MCF 10A (cell line): ENCODE results near the gene MAD1L1. TPM values are rescaled to one million over a fixed set of nuclear protein-coding genes. Genes with fewer than 3 reads are reported as not detected.

Experiments
- BruUV-seq: library from RNA; stranded (reverse); fragments of 400-500 nt; replicated peaks from 2 replicates; lab custom pipeline; 2021; lab: Mats Ljungman, UMichigan
- CTCF ChIA-PET: fragments of 300-600 bp; sonication (Branson Sonifier 250); formaldehyde crosslinking; extraction: SDS; loops from one replicate; lab custom pipeline; 2021; ENCODE audit warnings: antibody characterized with exemption, inconsistent platforms; lab: Yijun Ruan, JAX
- POLR2A ChIA-PET: fragments of 300-600, 350-650 bp; sonication (Branson Sonifier 250); formaldehyde crosslinking; extraction: SDS; loops from one replicate; lab custom pipeline; 2020; ENCODE audit warnings: antibody characterized with exemption, inconsistent platforms; lab: Yijun Ruan, JAX
- DNase-seq: peaks from one replicate; pipeline ENCODE4 v3.0.0-alpha.2; 2018; ENCODE audit not compliant: unreplicated experiment
- H3K27ac Mint-ChIP-seq: one replicate; pipeline ENCODE4 v1.8.0; 2022; ENCODE audit warnings: mild to moderate bottlenecking, low read depth, mixed read lengths; ENCODE audit not compliant: unreplicated experiment
- H3K27me3 Mint-ChIP-seq: one replicate; pipeline ENCODE4 v1.8.0; 2022; ENCODE audit warnings: mixed read lengths; ENCODE audit not compliant: insufficient read depth, unreplicated experiment
- H3K36me3 Mint-ChIP-seq: one replicate; pipeline ENCODE4 v1.8.0; 2022; ENCODE audit warnings: mild to moderate bottlenecking, moderate library complexity, mixed read lengths; ENCODE audit not compliant: insufficient read depth, unreplicated experiment
- H3K4me1 Mint-ChIP-seq: one replicate; pipeline ENCODE4 v1.8.0; 2022; ENCODE audit warnings: mixed read lengths; ENCODE audit not compliant: insufficient read depth, unreplicated experiment
- H3K4me3 Mint-ChIP-seq: one replicate; pipeline ENCODE4 v1.8.0; 2022; ENCODE audit warnings: mild to moderate bottlenecking, moderate library complexity, mixed read lengths; ENCODE audit not compliant: unreplicated experiment
- H3K9me3 Mint-ChIP-seq: one replicate; pipeline ENCODE4 v1.8.0; 2022; ENCODE audit warnings: mixed read lengths; ENCODE audit not compliant: unreplicated experiment
- intact Hi-C: fragments of 100-400 bp; cut with micrococcal nuclease; formaldehyde crosslinking; loops from 2 replicates; pipeline ENCODE4 v1.14.1; 2022
- total RNA-seq: library from RNA; stranded (reverse); gene quantifications from 2 replicates; pipeline ENCODE4 v1.2.3, GENCODE V29; 2022
- TF ChIP-seq, protein P1 (sequence below): fragments of 200-600 bp; IDR thresholded peaks from one replicate; pipeline ENCODE4 v1.8.0; 2022; ENCODE audit warnings: antibody characterized with exemption, mild to moderate bottlenecking; ENCODE audit not compliant: unreplicated experiment

Gene MAD1L1
- total RNA-seq, 1 experiment from 2014 or later: 25.2 TPM

DNA sequence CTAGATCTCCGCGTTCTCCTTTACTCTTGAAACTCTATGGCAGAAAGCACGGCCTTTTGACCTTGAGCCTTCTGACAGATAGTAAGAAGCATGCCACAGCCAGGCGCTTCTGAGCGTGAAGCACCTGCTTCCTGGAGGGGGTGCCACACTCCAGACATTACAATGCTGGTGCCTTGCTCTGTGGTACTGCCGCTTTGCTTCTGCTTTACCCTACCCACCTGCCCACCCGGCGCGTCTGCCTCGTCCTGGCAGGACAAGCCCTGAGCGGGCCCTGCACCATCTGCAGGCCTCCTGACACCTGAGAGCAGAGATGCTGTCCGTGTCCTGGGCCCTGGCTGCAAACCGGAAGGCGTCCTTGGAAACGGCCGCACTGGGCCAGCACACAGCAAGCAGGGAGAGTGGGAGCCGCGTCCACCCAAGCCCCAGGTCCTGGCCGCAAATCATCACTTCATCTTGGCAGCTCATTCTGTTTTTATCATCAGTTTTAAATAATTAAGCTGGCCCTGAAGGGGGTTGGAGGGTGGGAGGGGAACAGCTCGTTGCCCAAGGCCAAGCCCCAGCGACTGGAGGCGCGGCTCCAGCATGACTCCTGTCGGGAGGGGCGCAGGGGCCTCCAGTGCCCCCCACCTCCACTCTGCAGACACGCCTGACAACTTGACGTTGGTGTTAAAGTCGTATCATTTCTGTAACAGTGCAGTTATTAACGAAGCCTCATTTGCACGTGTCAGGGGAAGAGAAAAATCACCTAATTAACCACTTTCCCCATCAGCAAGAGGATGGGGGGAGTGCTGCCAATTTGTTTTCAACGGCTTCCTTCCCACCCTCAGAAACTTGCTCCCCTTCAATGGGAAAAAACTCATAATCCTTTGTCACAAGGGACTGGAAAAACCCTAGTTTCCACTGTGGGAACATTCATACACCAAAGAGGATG is 132.2 kb downstream of the MAD1L1 start:
- POLR2A ChIA-PET: no interaction called here
- no TSS peak for BruUV-seq
- Mint-ChIP-seq H3K4me3 (no peak overlapping the region), H3K27me3 (no peaks in the 10 kb centered on the region), H3K36me3 (no peaks in the 10 kb centered on the region), H3K4me1 (no peaks in the 10 kb centered on the region), H3K27ac (no peak overlapping the region), H3K9me3 (no peaks in the 10 kb centered on the region)
- DNase-seq: no peak
- TF ChIP-seq, protein P1, sequence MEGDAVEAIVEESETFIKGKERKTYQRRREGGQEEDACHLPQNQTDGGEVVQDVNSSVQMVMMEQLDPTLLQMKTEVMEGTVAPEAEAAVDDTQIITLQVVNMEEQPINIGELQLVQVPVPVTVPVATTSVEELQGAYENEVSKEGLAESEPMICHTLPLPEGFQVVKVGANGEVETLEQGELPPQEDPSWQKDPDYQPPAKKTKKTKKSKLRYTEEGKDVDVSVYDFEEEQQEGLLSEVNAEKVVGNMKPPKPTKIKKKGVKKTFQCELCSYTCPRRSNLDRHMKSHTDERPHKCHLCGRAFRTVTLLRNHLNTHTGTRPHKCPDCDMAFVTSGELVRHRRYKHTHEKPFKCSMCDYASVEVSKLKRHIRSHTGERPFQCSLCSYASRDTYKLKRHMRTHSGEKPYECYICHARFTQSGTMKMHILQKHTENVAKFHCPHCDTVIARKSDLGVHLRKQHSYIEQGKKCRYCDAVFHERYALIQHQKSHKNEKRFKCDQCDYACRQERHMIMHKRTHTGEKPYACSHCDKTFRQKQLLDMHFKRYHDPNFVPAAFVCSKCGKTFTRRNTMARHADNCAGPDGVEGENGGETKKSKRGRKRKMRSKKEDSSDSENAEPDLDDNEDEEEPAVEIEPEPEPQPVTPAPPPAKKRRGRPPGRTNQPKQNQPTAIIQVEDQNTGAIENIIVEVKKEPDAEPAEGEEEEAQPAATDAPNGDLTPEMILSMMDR: no peak
- CTCF ChIA-PET: interaction anchor here (0.7 kb wide), 1 partner anchor 108 kb away, joined by 3 read pairs; no protein-coding TSS in a partner anchor
- intact Hi-C loops: no loop called here

DNA sequence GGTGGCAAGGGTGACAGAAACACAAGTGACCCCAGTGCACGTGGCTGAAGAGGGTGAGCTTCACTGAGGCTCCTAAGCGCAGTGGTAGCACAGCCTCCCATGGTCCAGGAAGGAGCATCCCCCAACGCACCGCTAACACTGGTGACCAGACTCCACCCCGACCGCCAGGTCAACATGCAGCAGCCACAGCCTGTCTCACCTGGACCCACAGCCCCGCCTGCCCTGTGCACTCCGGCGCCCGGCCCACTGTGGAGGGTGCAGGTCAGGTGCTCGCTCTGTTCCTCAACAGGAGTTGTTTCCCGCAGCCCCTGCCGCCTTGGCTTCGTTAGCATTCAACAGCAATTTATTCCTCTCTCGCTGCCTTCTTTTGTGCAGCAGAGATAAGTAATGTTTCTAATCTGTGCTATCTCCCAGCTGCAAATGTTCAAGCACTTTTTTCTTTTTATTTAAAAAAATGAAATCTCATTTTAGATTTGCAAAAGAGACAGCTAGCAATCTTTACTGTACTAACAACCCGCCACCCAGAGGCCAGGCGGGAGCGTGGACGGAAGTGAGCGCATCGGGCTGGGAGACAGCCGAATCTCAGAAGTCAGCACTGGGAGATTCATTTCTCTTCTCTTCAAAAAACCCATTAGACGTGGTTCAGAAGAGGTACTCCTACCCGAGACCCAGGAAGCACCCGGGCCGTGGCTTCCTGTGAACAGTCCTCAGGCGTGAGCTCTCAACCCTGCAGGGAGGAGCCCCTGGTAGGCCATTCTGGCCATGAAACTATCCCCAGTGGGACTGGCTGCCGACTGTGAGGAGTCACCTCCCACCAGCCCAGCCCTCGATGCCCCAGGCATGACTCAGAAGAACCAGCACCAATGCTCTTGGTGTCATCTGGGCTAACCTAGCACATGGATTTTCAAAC is 133.4 kb downstream of the MAD1L1 start:
- POLR2A ChIA-PET: no interaction called here
- no peaks in the 10 kb centered on the region for H3K9me3 Mint-ChIP-seq
- CTCF ChIA-PET: interaction anchor here (0.6 to 0.7 kb wide), 2 partner anchors 67 to 159 kb away, joined by 3 read pairs; no protein-coding TSS in a partner anchor

DNA sequence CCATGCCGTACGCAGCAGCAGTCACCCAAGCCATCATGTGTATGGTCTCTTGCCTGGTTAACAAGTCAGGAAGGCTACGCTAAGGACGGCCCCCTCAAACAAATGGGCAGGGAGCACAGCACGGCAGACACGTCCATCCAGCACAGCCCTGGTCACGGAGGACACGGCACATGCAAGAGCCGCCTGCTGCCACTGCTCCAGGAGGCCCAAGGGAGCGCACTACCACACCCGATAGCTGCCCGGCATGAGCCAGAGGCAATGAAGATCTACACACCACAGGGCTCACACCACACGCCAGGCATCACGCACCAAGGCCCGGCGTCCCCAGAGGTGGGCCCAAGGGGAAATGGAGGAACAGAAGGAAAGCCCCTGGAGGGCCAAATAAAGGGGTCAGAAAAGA is 134.2 kb downstream of the MAD1L1 start:
- no peak for DNase-seq
- Mint-ChIP-seq H3K27ac (no peak overlapping the region), H3K4me3 (no peak overlapping the region), H3K36me3 (no peaks in the 10 kb centered on the region), H3K9me3 (no peaks in the 10 kb centered on the region), H3K4me1 (no peaks in the 10 kb centered on the region), H3K27me3 (no peaks in the 10 kb centered on the region)
- POLR2A ChIA-PET: no interaction called here
- CTCF ChIA-PET: interaction anchor here (0.7 kb wide), 1 partner anchor 158 kb away, joined by 3 read pairs; no protein-coding TSS in a partner anchor
- intact Hi-C loops: no loop called here
- TF ChIP-seq, protein P1: no peak
- BruUV-seq: no TSS peak

More for the DNA sequence above, 133.4 kb downstream of the MAD1L1 start:
- intact Hi-C loops: no loop called here
- no peak for DNase-seq
- no peak overlapping the region for H3K4me3 Mint-ChIP-seq
- H3K27me3 Mint-ChIP-seq: no peaks in the 10 kb centered on the region
- TF ChIP-seq, protein P1: no peak
- no peaks in the 10 kb centered on the region for H3K4me1 Mint-ChIP-seq
- H3K27ac Mint-ChIP-seq: no peak overlapping the region
- H3K36me3 Mint-ChIP-seq: no peaks in the 10 kb centered on the region
- BruUV-seq: no TSS peak
